Stomach (tissue), 4 donors: ENCODE results near the gene B3GNT5.

Experiments
- CTCF ChIP-seq, 7 experiments: fragments of 450-650 bp in 4 of 7; fragments of 200-600 bp in 3 of 7; sonication (generic) in 3 of 7; IDR thresholded peaks; one replicate each; pipeline ENCODE4 v1.5.1; 2016 to 2019; ENCODE audit warnings: antibody characterized with exemption in 7 of 7, control low read depth in 2 of 7, mild to moderate bottlenecking in 1 of 7
- POLR2A ChIP-seq, 4 donors: fragments of 450-650 bp; IDR thresholded peaks; one replicate each; pipeline ENCODE4 v1.6.1; 2016; ENCODE audit warnings: antibody characterized with exemption in 4 of 4, control low read depth in 2 of 4, mild to moderate bottlenecking in 1 of 4, moderate library complexity in 1 of 4
- POLR2AphosphoS5 ChIP-seq, 3 donors: sonication (generic); formaldehyde crosslinking; IDR thresholded peaks; one replicate each; pipeline ENCODE4 v1.6.1; 2016; ENCODE audit warnings: antibody characterized with exemption in 3 of 3

- TF ChIP-seq POLR2A (IDR thresholded peaks at IDR 0.05), result no peak
- TF ChIP-seq CTCF (IDR thresholded peaks at IDR 0.05), result no peak
- no peak for TF ChIP-seq POLR2AphosphoS5 (IDR thresholded peaks at IDR 0.05)
These were observed 3.9 kb upstream of the B3GNT5 start for GRCh38 chr3:183249006-183249718.
